Fibroblast of villous mesenchyme (primary cell): Measurements from ENCODE around the gene HAUS3. TPM values are rescaled to one million over a fixed set of nuclear protein-coding genes. Genes with fewer than 3 reads are reported as not detected.

Experiments
- DNase-seq: peaks from one replicate; pipeline ENCODE4 v3.0.0-alpha.2; 2010; ENCODE audit warnings: low read depth
- H3K4me3 ChIP-seq: 2 replicates; pipeline ENCODE4 v1.5.1; 2011; ENCODE audit warnings: low read depth, mild to moderate bottlenecking, low read length
- total RNA-seq: library from RNA; depleted of rRNA; stranded (reverse); fragments of >200 nt; gene quantifications from 2 replicates; pipeline ENCODE4 v1.2.3, GENCODE V29; 2012
- TF ChIP-seq, protein P1 (sequence below): IDR thresholded peaks from 2 replicates; pipeline ENCODE4 v1.5.1; 2012; ENCODE audit warnings: low read depth, mild to moderate bottlenecking, low read length; ENCODE audit not compliant: insufficient read depth

The HAUS3 gene
- total RNA-seq, 1 donor: 9.1 TPM

GRCh38 chr4:2274320-2275043, 32.6 kb upstream of the HAUS3 start:
- no peak for DNase-seq
- TF ChIP-seq, protein P1, sequence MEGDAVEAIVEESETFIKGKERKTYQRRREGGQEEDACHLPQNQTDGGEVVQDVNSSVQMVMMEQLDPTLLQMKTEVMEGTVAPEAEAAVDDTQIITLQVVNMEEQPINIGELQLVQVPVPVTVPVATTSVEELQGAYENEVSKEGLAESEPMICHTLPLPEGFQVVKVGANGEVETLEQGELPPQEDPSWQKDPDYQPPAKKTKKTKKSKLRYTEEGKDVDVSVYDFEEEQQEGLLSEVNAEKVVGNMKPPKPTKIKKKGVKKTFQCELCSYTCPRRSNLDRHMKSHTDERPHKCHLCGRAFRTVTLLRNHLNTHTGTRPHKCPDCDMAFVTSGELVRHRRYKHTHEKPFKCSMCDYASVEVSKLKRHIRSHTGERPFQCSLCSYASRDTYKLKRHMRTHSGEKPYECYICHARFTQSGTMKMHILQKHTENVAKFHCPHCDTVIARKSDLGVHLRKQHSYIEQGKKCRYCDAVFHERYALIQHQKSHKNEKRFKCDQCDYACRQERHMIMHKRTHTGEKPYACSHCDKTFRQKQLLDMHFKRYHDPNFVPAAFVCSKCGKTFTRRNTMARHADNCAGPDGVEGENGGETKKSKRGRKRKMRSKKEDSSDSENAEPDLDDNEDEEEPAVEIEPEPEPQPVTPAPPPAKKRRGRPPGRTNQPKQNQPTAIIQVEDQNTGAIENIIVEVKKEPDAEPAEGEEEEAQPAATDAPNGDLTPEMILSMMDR: no peak
- no peak overlapping the region for H3K4me3 ChIP-seq

GRCh38 chr4:2273657-2274319, 31.9 kb upstream of the HAUS3 start:
- TF ChIP-seq, protein P1: no peak
- no peak for DNase-seq
- no peak overlapping the region for H3K4me3 ChIP-seq

DNA sequence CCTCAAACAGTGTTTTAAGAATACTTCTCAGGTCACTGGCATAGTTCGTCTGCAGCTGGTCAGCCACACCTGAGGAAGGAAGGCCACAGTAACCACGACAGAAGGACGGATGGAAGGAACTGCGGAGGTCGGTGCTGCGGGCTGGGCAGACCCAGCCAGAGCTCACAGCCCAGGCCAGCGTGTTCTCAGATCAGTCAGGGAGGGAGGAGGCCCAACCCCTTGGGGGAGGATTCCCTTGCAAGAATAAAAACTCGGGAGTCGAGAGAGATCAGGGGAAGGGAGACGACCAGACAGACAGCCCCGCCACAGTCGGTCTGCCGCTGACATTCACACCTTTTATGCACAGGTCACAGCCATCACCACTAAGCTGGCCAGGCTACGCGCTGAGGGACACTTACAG, 31.3 kb upstream of the HAUS3 start:
- TF ChIP-seq, protein P1: no peak
- no peak overlapping the region for H3K4me3 ChIP-seq
- DNase-seq: no peak

- TF ChIP-seq, protein P1: no peak
- H3K4me3 ChIP-seq: no peak overlapping the region
- no peak for DNase-seq
These were observed 30.9 kb upstream of the HAUS3 start for GRCh38 chr4:2272828-2273120.

- TF ChIP-seq, protein P1: no peak
- no peak overlapping the region for H3K4me3 ChIP-seq
- no peak for DNase-seq
These were observed 30.3 kb upstream of the HAUS3 start for GRCh38 chr4:2272026-2272827.

DNA sequence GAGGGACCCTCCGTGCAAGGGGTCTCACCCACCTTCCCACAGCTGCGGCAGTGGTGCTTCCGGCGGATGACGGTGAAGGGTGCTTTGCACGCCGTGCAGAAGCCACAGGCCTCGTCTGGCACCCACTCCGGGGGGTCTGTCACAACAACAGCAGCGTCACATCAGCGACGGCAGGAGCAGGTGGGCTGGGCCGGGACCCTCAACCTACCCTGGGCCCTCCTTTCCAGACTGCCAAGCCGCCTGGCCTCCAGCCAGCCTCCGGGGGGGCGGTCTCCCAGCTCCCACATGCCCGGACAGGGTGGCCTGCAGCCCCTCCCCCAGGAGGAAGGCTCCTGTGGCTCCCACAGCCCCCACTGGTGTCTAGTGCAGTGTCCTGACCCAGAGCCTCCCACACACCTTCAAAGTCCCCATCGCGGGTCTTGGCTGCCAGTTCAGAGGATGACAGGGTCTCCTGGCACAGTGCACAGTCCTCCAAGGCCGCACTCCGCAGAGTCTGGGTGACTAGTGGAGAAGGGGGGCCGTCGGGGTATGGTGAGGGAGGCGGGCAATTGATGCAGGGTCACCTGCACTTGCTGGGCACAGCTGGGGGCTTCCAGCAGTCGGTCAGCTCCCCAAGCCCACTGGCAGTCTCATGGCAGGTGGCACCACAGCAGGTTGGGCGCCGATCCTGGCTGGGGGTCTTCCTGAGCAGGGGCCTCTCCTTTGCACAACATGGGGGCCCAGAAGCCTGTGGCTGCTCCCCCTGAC, 29.5 kb upstream of the HAUS3 start:
- no peak overlapping the region for H3K4me3 ChIP-seq
- TF ChIP-seq, protein P1: no peak
- no peak for DNase-seq
